IPS-18a (cell line): ENCODE data around the gene COLEC12.

Experiments
- H3K27ac ChIP-seq: one replicate; pipeline ENCODE4 v1.5.1; 2013; ENCODE audit warnings: low read length
- H3K27me3 ChIP-seq: one replicate; pipeline ENCODE4 v1.6.1; 2013; ENCODE audit warnings: mild to moderate bottlenecking, low read length; ENCODE audit not compliant: control insufficient read depth, insufficient read depth
- H3K36me3 ChIP-seq: one replicate; pipeline ENCODE4 v1.6.1; 2013; ENCODE audit warnings: low read depth, low read length; ENCODE audit not compliant: control insufficient read depth
- H3K4me1 ChIP-seq: one replicate; pipeline ENCODE4 v1.6.1; 2013; ENCODE audit warnings: low read depth, low read length; ENCODE audit not compliant: control insufficient read depth
- H3K4me3 ChIP-seq: one replicate; pipeline ENCODE4 v1.5.1; 2013; ENCODE audit warnings: low read length
- H3K9ac ChIP-seq: one replicate; pipeline ENCODE4 v1.6.1; 2013; ENCODE audit warnings: mild to moderate bottlenecking, low read length, moderate library complexity
- H3K9me3 ChIP-seq: one replicate; pipeline ENCODE4 v1.6.1; 2013; ENCODE audit warnings: low read depth, low read length; ENCODE audit not compliant: control insufficient read depth

COLEC12 gene

GRCh38 chr18:371609-371982 is 128.9 kb downstream of the COLEC12 start:
- H3K27me3 ChIP-seq = no peaks in the 10 kb centered on the region
- H3K36me3 ChIP-seq = no peaks in the 10 kb centered on the region
- H3K9ac ChIP-seq = no peak overlapping the region
- no peak overlapping the region for H3K4me3 ChIP-seq
- no peak overlapping the region for H3K27ac ChIP-seq
- no peaks in the 10 kb centered on the region for H3K9me3 ChIP-seq
- peaks cover 6% of the 10 kb centered on the region for H3K4me1 ChIP-seq

GRCh38 chr18:370751-371608 is 129.5 kb downstream of the COLEC12 start:
- Histone ChIP-seq H3K36me3 (no peaks in the 10 kb centered on the region), H3K4me3 (no peak overlapping the region), H3K27me3 (no peaks in the 10 kb centered on the region), H3K27ac (no peak overlapping the region), H3K4me1 (peaks cover 9% of the 10 kb centered on the region), H3K9me3 (no peaks in the 10 kb centered on the region), H3K9ac (no peak overlapping the region)

- H3K27me3 ChIP-seq = no peaks in the 10 kb centered on the region
- peaks cover 9% of the 10 kb centered on the region for H3K4me1 ChIP-seq
- H3K4me3 ChIP-seq = no peak overlapping the region
- H3K27ac ChIP-seq = no peak overlapping the region
- H3K36me3 ChIP-seq = no peaks in the 10 kb centered on the region
- no peaks in the 10 kb centered on the region for H3K9me3 ChIP-seq
- H3K9ac ChIP-seq = no peak overlapping the region
Measured at GRCh38 chr18:369224-370015, 131.1 kb downstream of the COLEC12 start.

GRCh38 chr18:366466-367061 is 133.9 kb downstream of the COLEC12 start:
- Histone ChIP-seq H3K9me3 (no peaks in the 10 kb centered on the region), H3K4me3 (peak overlapping the region; percentile 11), H3K27me3 (no peaks in the 10 kb centered on the region), H3K27ac (no peak overlapping the region), H3K36me3 (no peaks in the 10 kb centered on the region), H3K9ac (no peak overlapping the region), H3K4me1 (peaks cover 28% of the 10 kb centered on the region)

- Histone ChIP-seq H3K27me3 (no peaks in the 10 kb centered on the region), H3K9me3 (no peaks in the 10 kb centered on the region), H3K36me3 (no peaks in the 10 kb centered on the region), H3K9ac (no peak overlapping the region), H3K4me3 (no peak overlapping the region), H3K4me1 (peaks cover 29% of the 10 kb centered on the region), H3K27ac (no peak overlapping the region)
Measured at GRCh38 chr18:365651-366050, 134.8 kb downstream of the COLEC12 start.

- Histone ChIP-seq H3K4me3 (no peak overlapping the region), H3K9me3 (no peaks in the 10 kb centered on the region), H3K4me1 (peaks cover 29% of the 10 kb centered on the region), H3K36me3 (no peaks in the 10 kb centered on the region), H3K9ac (no peak overlapping the region), H3K27ac (no peak overlapping the region), H3K27me3 (no peaks in the 10 kb centered on the region)
Measured at GRCh38 chr18:364256-364826, 136.2 kb downstream of the COLEC12 start.

GRCh38 chr18:363301-364085 is 137.0 kb downstream of the COLEC12 start:
- Histone ChIP-seq H3K36me3 (no peaks in the 10 kb centered on the region), H3K9me3 (no peaks in the 10 kb centered on the region), H3K4me3 (no peak overlapping the region), H3K4me1 (peaks cover 29% of the 10 kb centered on the region), H3K27ac (no peak overlapping the region), H3K27me3 (no peaks in the 10 kb centered on the region), H3K9ac (no peak overlapping the region)

GRCh38 chr18:362311-363290 is 137.9 kb downstream of the COLEC12 start:
- Histone ChIP-seq H3K9ac (no peak overlapping the region), H3K4me1 (peaks cover 29% of the 10 kb centered on the region), H3K27me3 (no peaks in the 10 kb centered on the region)

GRCh38 chr18:361941-362310 is 138.6 kb downstream of the COLEC12 start:
- Histone ChIP-seq H3K27ac (no peak overlapping the region), H3K9ac (no peak overlapping the region)

More at GRCh38 chr18:362311-363290, 137.9 kb downstream of the COLEC12 start:
- no peaks in the 10 kb centered on the region for H3K9me3 ChIP-seq
- no peak overlapping the region for H3K27ac ChIP-seq
- no peaks in the 10 kb centered on the region for H3K36me3 ChIP-seq
- H3K4me3 ChIP-seq = no peak overlapping the region

GRCh38 chr18:361100-361732 is 139.3 kb downstream of the COLEC12 start:
- no peaks in the 10 kb centered on the region for H3K36me3 ChIP-seq
- H3K4me1 ChIP-seq = peaks cover 19% of the 10 kb centered on the region
- no peak overlapping the region for H3K9ac ChIP-seq
- no peaks in the 10 kb centered on the region for H3K9me3 ChIP-seq
- H3K27me3 ChIP-seq = no peaks in the 10 kb centered on the region
- H3K27ac ChIP-seq = no peak overlapping the region
- no peak overlapping the region for H3K4me3 ChIP-seq

More at GRCh38 chr18:361941-362310, 138.6 kb downstream of the COLEC12 start:
- no peaks in the 10 kb centered on the region for H3K27me3 ChIP-seq
- H3K9me3 ChIP-seq = no peaks in the 10 kb centered on the region
- no peak overlapping the region for H3K4me3 ChIP-seq
- no peaks in the 10 kb centered on the region for H3K36me3 ChIP-seq
- H3K4me1 ChIP-seq = peaks cover 26% of the 10 kb centered on the region
